Osteoblast (primary cell): ENCODE data around the gene EEF1E1. TPM values are rescaled to one million over a fixed set of nuclear protein-coding genes. Genes with fewer than 3 reads are reported as not detected.
"Not testable (repeated sequence)": the region's sequence is repeated elsewhere in the genome, so short reads cannot be mapped to it uniquely, and the experiment has no call there.

ENCODE experiments used
- DNase-seq: peaks from one replicate; pipeline ENCODE4 v3.0.0; 2011; ENCODE audit warnings: low spot score, mixed read lengths; ENCODE audit not compliant: insufficient read length; ENCODE audit errors: missing footprints
- H2AFZ ChIP-seq: 2 replicates; pipeline ENCODE4 v1.6.0; 2011; ENCODE audit warnings: mild to moderate bottlenecking, low read length
- H3K27ac ChIP-seq: 2 replicates; pipeline ENCODE4 v1.5.1; 2011; ENCODE audit warnings: mild to moderate bottlenecking, low read depth, low read length, moderate library complexity
- H3K27me3 ChIP-seq: 2 replicates; pipeline ENCODE4 v1.6.0; 2012; ENCODE audit warnings: mild to moderate bottlenecking, control low read depth, inconsistent platforms, low read length, moderate library complexity; ENCODE audit not compliant: insufficient read depth
- H3K36me3 ChIP-seq: 2 replicates; pipeline ENCODE4 v1.5.1; 2011; ENCODE audit warnings: mild to moderate bottlenecking, low read length, control low read depth, moderate library complexity; ENCODE audit not compliant: insufficient read depth
- H3K4me1 ChIP-seq: 2 replicates; pipeline ENCODE4 v1.5.1; 2011; ENCODE audit warnings: mild to moderate bottlenecking, low read length, control low read depth, moderate library complexity; ENCODE audit not compliant: insufficient read depth
- H3K4me2 ChIP-seq: 2 replicates; pipeline ENCODE4 v1.6.0; 2011; ENCODE audit warnings: mild to moderate bottlenecking, low read length; ENCODE audit not compliant: insufficient read depth
- H3K4me3 ChIP-seq: fragments of 200-600 bp; sonication (generic); 3 replicates; pipeline ENCODE4 v1.5.1; 2012; ENCODE audit warnings: mild to moderate bottlenecking, low read length, inconsistent platforms; ENCODE audit not compliant: insufficient read depth
- H3K79me2 ChIP-seq: 2 replicates; pipeline ENCODE4 v1.6.0; 2012; ENCODE audit warnings: mild to moderate bottlenecking, low read length, control low read depth, inconsistent platforms; ENCODE audit not compliant: insufficient read depth
- H3K9me3 ChIP-seq: 2 replicates; pipeline ENCODE4 v1.5.1; 2011; ENCODE audit warnings: low read depth, low read length, control low read depth
- H4K20me1 ChIP-seq: 2 replicates; pipeline ENCODE4 v1.6.0; 2012; ENCODE audit warnings: mild to moderate bottlenecking, low read length, control low read depth; ENCODE audit not compliant: insufficient read depth
- CTCF ChIP-seq: IDR thresholded peaks from 2 replicates; pipeline ENCODE4 v1.5.1; 2011; ENCODE audit warnings: mild to moderate bottlenecking, low read depth, low read length, moderate library complexity; ENCODE audit errors: extremely low read depth
- total RNA-seq: library from RNA; depleted of rRNA; stranded (reverse); fragments of >200 nt; gene quantifications from 2 replicates; pipeline ENCODE4 v1.2.3, GENCODE V29; 2012

Gene EEF1E1
- total RNA-seq, 1 donor, result 25.3 TPM

- Histone ChIP-seq H3K4me1 (peaks cover 4% of the 10 kb centered on the region), H3K4me2 (no peak overlapping the region), H2AFZ (no peak overlapping the region), H3K27ac (no peak overlapping the region), H3K9me3 (no peaks in the 10 kb centered on the region), H3K79me2 (peaks cover 3% of the 10 kb centered on the region), H4K20me1 (no peaks in the 10 kb centered on the region), H3K36me3 (peaks cover 11% of the 10 kb centered on the region), H3K27me3 (no peaks in the 10 kb centered on the region), H3K4me3 (no peak overlapping the region)
- TF ChIP-seq CTCF, result no peak
- no peak for DNase-seq
Measured at GRCh38 chr6:8057793-8058192, 44.6 kb downstream of the EEF1E1 start.

- Histone ChIP-seq H3K9me3 (no peaks in the 10 kb centered on the region), H3K36me3 (peaks cover 11% of the 10 kb centered on the region), H3K27me3 (no peaks in the 10 kb centered on the region), H3K27ac (no peak overlapping the region), H3K4me3 (no peak overlapping the region), H4K20me1 (no peaks in the 10 kb centered on the region), H3K4me1 (peaks cover 4% of the 10 kb centered on the region), H2AFZ (no peak overlapping the region), H3K79me2 (no peaks in the 10 kb centered on the region), H3K4me2 (no peak overlapping the region)
- peak; percentile 75 for DNase-seq
- no peak for TF ChIP-seq CTCF
Measured at GRCh38 chr6:8057263-8057662, 45.1 kb downstream of the EEF1E1 start.

- no peak for TF ChIP-seq CTCF
- H2AFZ ChIP-seq, result no peak overlapping the region
- no peaks in the 10 kb centered on the region for H3K9me3 ChIP-seq
- no peaks in the 10 kb centered on the region for H3K36me3 ChIP-seq
- no peak overlapping the region for H3K27ac ChIP-seq
- DNase-seq, result no peak
- no peaks in the 10 kb centered on the region for H3K27me3 ChIP-seq
- peaks cover 4% of the 10 kb centered on the region for H3K4me1 ChIP-seq
- no peak overlapping the region for H3K4me3 ChIP-seq
- H3K4me2 ChIP-seq, result no peak overlapping the region
- no peaks in the 10 kb centered on the region for H4K20me1 ChIP-seq
- no peaks in the 10 kb centered on the region for H3K79me2 ChIP-seq
Measured at GRCh38 chr6:8054276-8054675, 48.1 kb downstream of the EEF1E1 start.

GRCh38 chr6:8047541-8048292 is 54.6 kb downstream of the EEF1E1 start:
- no peak for TF ChIP-seq CTCF
- peak; percentile 67 for DNase-seq
- Histone ChIP-seq H2AFZ (no peak overlapping the region), H3K4me2 (no peak overlapping the region), H3K27me3 (no peaks in the 10 kb centered on the region), H3K4me3 (no peak overlapping the region), H3K4me1 (no peaks in the 10 kb centered on the region), H3K79me2 (no peaks in the 10 kb centered on the region), H3K36me3 (no peaks in the 10 kb centered on the region), H4K20me1 (no peaks in the 10 kb centered on the region), H3K27ac (peak overlapping the region; percentile 10), H3K9me3 (no peaks in the 10 kb centered on the region)

GRCh38 chr6:8045769-8046168 is 56.6 kb downstream of the EEF1E1 start:
- H3K4me2 ChIP-seq, H2AFZ ChIP-seq, H3K36me3 ChIP-seq, DNase-seq, H4K20me1 ChIP-seq, H3K79me2 ChIP-seq, H3K4me3 ChIP-seq, H3K27ac ChIP-seq, H3K9me3 ChIP-seq, H3K4me1 ChIP-seq, H3K27me3 ChIP-seq: not testable (repeated sequence)
